ENCODE measurements around the gene IL9.
"Not testable (repeated sequence)": the region's sequence is repeated elsewhere in the genome, so short reads cannot be mapped to it uniquely, and the experiment has no call there.

IL9 gene

GRCh38 chr5:135864503-135865435 is 30.9 kb downstream of the IL9 start:
- DNase-seq = no peak

- DNase-seq = no peak
These were observed 32.9 kb downstream of the IL9 start for GRCh38 chr5:135862744-135863143.

GRCh38 chr5:135862086-135862485 is 33.6 kb downstream of the IL9 start:
- no peak for DNase-seq

GRCh38 chr5:135861641-135862040 is 34.0 kb downstream of the IL9 start:
- DNase-seq = no peak

GRCh38 chr5:135859641-135860040 is 36.0 kb downstream of the IL9 start:
- no peak for DNase-seq

- not testable (repeated sequence) for DNase-seq
These were observed 36.5 kb downstream of the IL9 start for GRCh38 chr5:135859186-135859585.

- no peak for DNase-seq
These were observed 37.9 kb downstream of the IL9 start for GRCh38 chr5:135857630-135858311.

- DNase-seq = no peak
These were observed 43.5 kb downstream of the IL9 start for GRCh38 chr5:135851915-135852845.

- DNase-seq = no peak
These were observed 44.3 kb downstream of the IL9 start for GRCh38 chr5:135851186-135851914.

- DNase-seq = no peak
These were observed 45.0 kb downstream of the IL9 start for GRCh38 chr5:135850671-135851070.

GRCh38 chr5:135850231-135850630 is 45.4 kb downstream of the IL9 start:
- no peak for DNase-seq

GRCh38 chr5:135847976-135848375 is 47.7 kb downstream of the IL9 start:
- no peak for DNase-seq

- DNase-seq = no peak
These were observed 49.3 kb downstream of the IL9 start for GRCh38 chr5:135846311-135846710.

- DNase-seq = no peak
These were observed 51.9 kb downstream of the IL9 start for GRCh38 chr5:135843571-135844337.

GRCh38 chr5:135842737-135843136 is 52.9 kb downstream of the IL9 start:
- DNase-seq = no peak

All from NCI-H1105 treated with DMSO at 0.1 percent for 48 hours (cell line).